ENCODE results near the gene SLC27A4. TPM values are rescaled to one million over a fixed set of nuclear protein-coding genes. Genes with fewer than 3 reads are reported as not detected.

Gene SLC27A4
- total RNA-seq, 1 donor: 23.2 TPM

Other genes with a start within 250 kb of the SLC27A4 start
- 54.4 TPM for gene PTGES2, start 212.8 kb upstream of the SLC27A4 start, total RNA-seq
- gene LCN2, start 191.1 kb upstream of the SLC27A4 start, total RNA-seq: 2.2 TPM
- 109 TPM for gene BBLN, start 180.3 kb upstream of the SLC27A4 start, total RNA-seq
- 75.7 TPM for gene CIZ1, start 149.0 kb upstream of the SLC27A4 start, total RNA-seq
- 11.0 TPM for gene DNM1, start 137.1 kb upstream of the SLC27A4 start, total RNA-seq
- gene GOLGA2, start 64.5 kb upstream of the SLC27A4 start, total RNA-seq: 29.4 TPM
- gene SWI5, start 64.3 kb upstream of the SLC27A4 start, total RNA-seq: 14.8 TPM
- gene TRUB2, start 18.1 kb upstream of the SLC27A4 start, total RNA-seq: 24.2 TPM
- 61.9 TPM for gene COQ4, start 17.7 kb upstream of the SLC27A4 start, total RNA-seq
- 28.5 TPM for gene URM1, start 30.8 kb downstream of the SLC27A4 start, total RNA-seq
- 29.1 TPM for gene CERCAM, start 80.3 kb downstream of the SLC27A4 start, total RNA-seq
- gene ODF2, start 115.5 kb downstream of the SLC27A4 start, total RNA-seq: 29.4 TPM
- gene GLE1, start 164.2 kb downstream of the SLC27A4 start, total RNA-seq: 32.6 TPM
- 140 TPM for gene SPTAN1, start 212.1 kb downstream of the SLC27A4 start, total RNA-seq

Measured in hematopoietic multipotent progenitor cell (in vitro differentiated cells).